ENCODE data around the gene CROCC2. TPM values are rescaled to one million over a fixed set of nuclear protein-coding genes. Genes with fewer than 3 reads are reported as not detected.

The CROCC2 gene
- polyA plus RNA-seq, 4 donors: 0.13 to 0.18 TPM; not detected in 2

DNA sequence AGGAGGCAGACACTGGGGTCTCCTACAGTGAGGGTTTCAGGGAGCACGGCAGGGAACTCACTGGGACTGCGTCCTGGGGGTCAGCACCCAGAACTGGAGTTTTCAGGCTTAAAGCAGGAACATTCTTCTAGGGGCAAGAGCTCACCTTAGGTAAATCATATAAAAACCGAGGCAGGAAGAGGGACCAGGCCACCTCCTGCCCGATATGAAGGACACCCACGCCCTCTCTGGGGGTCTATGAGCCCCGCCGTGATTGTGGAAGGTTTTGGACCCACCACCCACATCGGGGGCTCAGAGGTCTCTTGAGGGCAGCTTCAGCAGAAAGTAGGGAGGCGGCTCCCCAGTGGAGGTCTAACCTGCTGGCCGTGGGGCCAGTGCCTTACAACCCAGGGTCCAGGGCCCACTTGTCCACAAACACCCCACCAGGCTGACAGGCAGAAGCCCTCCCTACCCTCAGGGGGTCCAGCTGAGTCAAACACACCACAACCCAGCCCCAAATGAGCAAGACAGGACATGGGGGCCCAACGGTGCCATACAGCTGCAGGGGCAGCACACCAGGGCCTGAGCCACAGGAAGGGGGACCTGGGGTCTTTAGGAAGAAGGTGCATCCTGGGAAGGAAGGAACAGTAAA, 25.3 kb downstream of the CROCC2 start:
- WGBS, 3 donors: 79 to 81% (median 80%) methylated on average over 11 of the region's 11 CpGs
- DNase-seq: no peak

DNA sequence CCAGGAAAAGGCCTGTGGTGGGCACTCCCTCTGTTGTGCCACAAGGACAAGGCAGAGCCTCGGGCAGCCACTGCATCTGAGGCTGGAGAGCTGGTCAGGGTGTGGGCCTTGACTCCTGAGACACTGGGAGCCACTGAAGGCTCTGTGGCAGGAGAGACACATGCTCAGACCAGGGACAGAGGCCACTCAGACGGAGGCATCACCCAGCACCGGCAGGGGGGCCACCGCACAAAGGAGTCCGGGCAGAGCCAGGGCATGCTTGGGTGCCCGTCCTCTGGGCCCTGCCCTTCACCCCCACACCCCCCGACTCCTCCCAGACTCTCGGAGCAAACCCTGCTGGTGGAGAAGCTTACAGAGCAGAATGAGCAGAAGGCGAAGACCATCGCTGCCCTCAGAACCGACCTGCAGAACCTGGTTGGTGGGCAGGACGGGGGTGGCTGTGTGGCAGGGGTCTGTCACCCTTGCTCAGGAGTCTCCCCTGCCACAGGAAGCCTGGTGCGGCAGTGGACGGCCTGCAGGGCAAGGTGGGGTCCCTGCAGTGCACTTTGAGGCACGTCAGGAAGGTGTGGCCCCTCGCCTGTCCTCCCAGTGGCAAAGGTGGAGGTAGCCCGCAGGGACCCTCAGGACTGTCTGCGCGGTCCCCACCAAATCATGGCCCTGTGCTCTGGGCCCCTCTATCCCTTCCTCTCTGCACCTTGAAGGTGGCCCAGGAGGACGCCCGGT, 26.0 kb downstream of the CROCC2 start:
- WGBS, 3 donors: 79 to 87% (median 84%) methylated on average over 20 to 21 of the region's 21 CpGs
- Histone ChIP-seq H3K36me3 (ENCODE audit: control insufficient read depth in 3 of 3, insufficient read depth in 2 of 3, low read depth in 1 of 3, low read length in 3 of 3) (no peaks in the 10 kb centered on the region), H3K9me3 (ENCODE audit: control insufficient read depth in 2 of 2, insufficient read depth in 1 of 2, low read depth in 1 of 2, low read length in 1 of 2) (peaks cover 0 to 7% of the 10 kb centered on the region in 2 donors), H3K27ac (ENCODE audit: low read depth in 1 of 3, low read length in 2 of 3) (no peak overlapping the region), H3K4me3 (ENCODE audit: low read depth in 1 of 3, low read length in 3 of 3) (no peak overlapping the region), H3K27me3 (ENCODE audit: control insufficient read depth in 3 of 3, insufficient read depth in 3 of 3, low read length in 3 of 3) (no peaks in the 10 kb centered on the region), H3K4me1 (ENCODE audit: control insufficient read depth in 3 of 3, insufficient read depth in 2 of 3, low read depth in 1 of 3, low read length in 2 of 3) (no peaks in the 10 kb centered on the region)
- FAIRE-seq (no peak), DNase-seq (no peak)

More for the DNA sequence above, 25.3 kb downstream of the CROCC2 start:
- H3K36me3 ChIP-seq (ENCODE audit: control insufficient read depth in 3 of 3, insufficient read depth in 2 of 3, low read depth in 1 of 3, low read length in 3 of 3): no peaks in the 10 kb centered on the region
- H3K27me3 ChIP-seq (ENCODE audit: control insufficient read depth in 3 of 3, insufficient read depth in 3 of 3, low read length in 3 of 3): no peaks in the 10 kb centered on the region
- H3K9me3 ChIP-seq (ENCODE audit: control insufficient read depth in 2 of 2, insufficient read depth in 1 of 2, low read depth in 1 of 2, low read length in 1 of 2): peaks cover 0 to under 1% of the 10 kb centered on the region in 2 donors
- H3K27ac ChIP-seq (ENCODE audit: low read depth in 1 of 3, low read length in 2 of 3): no peak overlapping the region
- H3K4me3 ChIP-seq (ENCODE audit: low read depth in 1 of 3, low read length in 3 of 3): no peak overlapping the region
- no peaks in the 10 kb centered on the region for H3K4me1 ChIP-seq (ENCODE audit: control insufficient read depth in 3 of 3, insufficient read depth in 2 of 3, low read depth in 1 of 3, low read length in 2 of 3)
- FAIRE-seq: no peak

DNA sequence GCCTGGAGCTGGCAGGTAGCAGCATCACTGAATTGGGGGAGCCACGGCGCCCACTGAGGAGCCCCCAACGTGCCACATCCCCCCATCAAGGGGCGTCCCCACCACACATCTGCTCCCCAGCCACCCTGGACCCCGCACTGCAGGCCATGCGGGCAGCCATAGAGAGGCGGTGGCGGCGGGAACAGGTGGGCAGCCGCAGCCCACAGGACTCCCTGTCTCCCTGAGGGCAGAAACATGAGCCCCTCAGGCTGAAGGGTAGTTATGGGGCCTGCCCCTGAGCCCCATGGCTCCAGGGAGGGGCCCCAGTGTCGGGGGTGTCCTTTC, 26.6 kb downstream of the CROCC2 start:
- no peak for DNase-seq
- H3K4me1 ChIP-seq (ENCODE audit: control insufficient read depth in 3 of 3, insufficient read depth in 2 of 3, low read depth in 1 of 3, low read length in 2 of 3): no peaks in the 10 kb centered on the region
- peaks cover 0 to 10% of the 10 kb centered on the region in 2 donors for H3K9me3 ChIP-seq (ENCODE audit: control insufficient read depth in 2 of 2, insufficient read depth in 1 of 2, low read depth in 1 of 2, low read length in 1 of 2)
- no peak overlapping the region for H3K4me3 ChIP-seq (ENCODE audit: low read depth in 1 of 3, low read length in 3 of 3)
- 75 to 86% (median 80%) methylated on average over 11 of the region's 11 CpGs for WGBS, 3 donors
- H3K27me3 ChIP-seq (ENCODE audit: control insufficient read depth in 3 of 3, insufficient read depth in 3 of 3, low read length in 3 of 3): no peaks in the 10 kb centered on the region
- H3K27ac ChIP-seq (ENCODE audit: low read depth in 1 of 3, low read length in 2 of 3): no peak overlapping the region
- H3K36me3 ChIP-seq (ENCODE audit: control insufficient read depth in 3 of 3, insufficient read depth in 2 of 3, low read depth in 1 of 3, low read length in 3 of 3): no peaks in the 10 kb centered on the region
- FAIRE-seq: no peak

DNA sequence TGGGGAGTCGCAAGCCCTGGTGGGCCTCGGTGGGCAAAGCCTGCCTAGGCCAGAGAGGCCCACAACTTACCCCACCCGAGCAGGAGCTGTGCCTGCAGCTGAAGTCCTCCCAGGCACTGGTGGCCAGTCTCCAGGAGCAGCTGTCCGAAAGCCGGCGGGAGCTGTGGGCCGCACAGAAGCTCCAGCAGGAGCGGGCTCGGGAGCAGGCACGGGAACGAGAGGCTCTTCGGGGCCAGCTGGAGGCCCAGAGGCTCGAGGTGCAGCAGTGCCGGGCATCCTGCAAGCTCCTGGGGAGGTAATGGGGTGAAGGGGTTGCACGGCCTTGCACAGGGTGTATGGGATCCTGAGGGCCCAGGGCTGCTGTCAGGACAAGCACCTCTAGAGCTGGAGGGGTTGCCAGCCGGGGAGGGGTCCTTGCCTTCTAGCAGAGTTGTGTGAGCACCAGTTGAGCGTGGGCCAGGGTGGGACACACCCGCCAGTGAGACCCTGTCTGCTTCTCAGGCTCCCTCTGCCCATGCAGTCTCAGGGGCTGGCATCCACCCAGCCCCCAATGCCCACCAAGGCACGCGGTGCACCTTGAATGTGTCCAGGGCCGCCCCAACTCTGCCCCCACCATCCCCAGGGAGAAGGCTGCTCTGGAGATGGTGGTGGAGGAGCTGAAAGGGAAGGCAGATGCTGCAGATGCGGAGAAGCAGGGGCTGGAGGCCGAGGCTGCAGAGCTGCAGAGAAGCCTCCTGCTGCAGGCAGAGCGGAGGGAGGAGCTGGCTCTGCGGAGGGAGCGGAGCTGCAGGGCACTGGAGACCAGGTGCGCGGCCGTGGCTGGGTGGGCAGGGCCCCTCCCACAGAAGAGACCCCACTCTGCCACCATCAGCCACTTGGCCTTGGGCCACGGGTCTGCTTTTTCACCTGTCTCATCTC, 27.2 kb downstream of the CROCC2 start:
- WGBS, 3 donors: 77 to 84% (median 80%) methylated on average over 29 to 30 of the region's 30 CpGs
- FAIRE-seq (no peak), DNase-seq (no peak)
- H3K4me1 ChIP-seq (ENCODE audit: control insufficient read depth in 3 of 3, insufficient read depth in 2 of 3, low read depth in 1 of 3, low read length in 2 of 3): no peaks in the 10 kb centered on the region
- H3K4me3 ChIP-seq (ENCODE audit: low read depth in 1 of 3, low read length in 3 of 3): no peak overlapping the region
- no peaks in the 10 kb centered on the region for H3K27me3 ChIP-seq (ENCODE audit: control insufficient read depth in 3 of 3, insufficient read depth in 3 of 3, low read length in 3 of 3)
- no peaks in the 10 kb centered on the region for H3K36me3 ChIP-seq (ENCODE audit: control insufficient read depth in 3 of 3, insufficient read depth in 2 of 3, low read depth in 1 of 3, low read length in 3 of 3)
- peaks cover 0 to 14% of the 10 kb centered on the region in 2 donors for H3K9me3 ChIP-seq (ENCODE audit: control insufficient read depth in 2 of 2, insufficient read depth in 1 of 2, low read depth in 1 of 2, low read length in 1 of 2)
- no peak overlapping the region for H3K27ac ChIP-seq (ENCODE audit: low read depth in 1 of 3, low read length in 2 of 3)

DNA sequence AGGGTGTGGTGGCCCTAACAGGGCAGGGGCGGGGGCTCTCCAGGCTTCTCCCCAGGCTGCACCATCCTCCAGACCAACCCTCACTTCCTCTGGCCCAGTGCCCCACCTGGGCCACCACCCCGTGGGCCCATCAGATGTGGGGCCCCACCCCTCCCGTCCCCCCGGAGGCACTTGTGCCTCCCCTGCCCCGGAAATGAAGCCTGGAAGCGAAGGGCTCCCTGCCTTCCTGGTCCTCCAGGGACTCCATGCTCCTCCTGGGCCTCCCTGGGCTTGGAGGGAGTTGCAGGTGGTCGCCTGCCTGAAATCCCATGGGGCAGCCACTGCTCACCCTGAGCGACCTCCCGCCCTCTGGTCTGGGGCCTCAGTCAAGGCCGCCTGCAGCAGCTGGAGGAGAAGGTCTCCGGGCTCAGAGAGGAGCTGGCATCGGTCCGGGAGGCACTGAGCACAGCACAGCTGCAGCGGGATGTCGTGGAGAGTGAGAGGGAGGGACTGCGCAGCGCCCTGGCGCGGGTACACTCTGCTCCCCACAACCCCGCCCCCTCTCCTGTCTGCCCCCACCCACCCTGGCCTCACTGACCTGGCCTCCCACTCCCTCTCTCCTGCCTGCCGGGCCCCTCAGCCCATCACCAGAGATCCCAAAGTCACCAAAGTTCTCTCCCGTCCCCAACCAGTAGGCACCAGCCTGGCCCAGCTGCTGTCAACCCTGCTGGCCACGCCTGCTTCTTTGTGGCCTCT, 28.0 kb downstream of the CROCC2 start:
- 55 to 68% (median 64%) methylated on average over 18 to 23 of the region's 23 CpGs for WGBS, 3 donors
- Histone ChIP-seq H3K27ac (ENCODE audit: low read depth in 1 of 3, low read length in 2 of 3) (no peak overlapping the region), H3K27me3 (ENCODE audit: control insufficient read depth in 3 of 3, insufficient read depth in 3 of 3, low read length in 3 of 3) (no peaks in the 10 kb centered on the region), H3K4me1 (ENCODE audit: control insufficient read depth in 3 of 3, insufficient read depth in 2 of 3, low read depth in 1 of 3, low read length in 2 of 3) (no peaks in the 10 kb centered on the region), H3K36me3 (ENCODE audit: control insufficient read depth in 3 of 3, insufficient read depth in 2 of 3, low read depth in 1 of 3, low read length in 3 of 3) (no peaks in the 10 kb centered on the region), H3K9me3 (ENCODE audit: control insufficient read depth in 2 of 2, insufficient read depth in 1 of 2, low read depth in 1 of 2, low read length in 1 of 2) (peaks cover 0 to 14% of the 10 kb centered on the region in 2 donors), H3K4me3 (ENCODE audit: low read depth in 1 of 3, low read length in 3 of 3) (no peak overlapping the region)
- no peak for FAIRE-seq
- DNase-seq: no peak

DNA sequence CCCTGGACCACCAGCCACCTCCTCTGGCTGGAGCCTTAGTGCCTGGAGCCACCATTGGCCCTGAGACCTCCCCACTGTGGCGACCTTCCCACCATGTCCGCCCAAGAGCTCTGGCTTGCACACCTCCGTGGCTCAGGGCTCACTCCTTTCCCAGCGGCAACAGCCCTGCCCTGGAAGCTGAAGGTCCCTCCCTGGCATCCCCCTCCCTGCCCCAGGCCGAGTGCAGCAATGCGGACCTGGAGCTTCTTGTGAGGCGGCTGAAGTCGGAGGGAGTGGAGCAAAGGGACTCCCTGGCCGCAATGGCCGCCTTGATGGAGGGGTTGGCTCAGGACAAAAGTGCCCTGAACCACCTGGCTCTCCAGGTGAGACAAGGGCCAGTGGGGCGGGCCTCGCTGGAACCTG, 28.6 kb downstream of the CROCC2 start:
- DNase-seq: no peak
- H3K27ac ChIP-seq (ENCODE audit: low read depth in 1 of 3, low read length in 2 of 3): no peak overlapping the region
- no peaks in the 10 kb centered on the region for H3K36me3 ChIP-seq (ENCODE audit: control insufficient read depth in 3 of 3, insufficient read depth in 2 of 3, low read depth in 1 of 3, low read length in 3 of 3)
- no peaks in the 10 kb centered on the region for H3K4me1 ChIP-seq (ENCODE audit: control insufficient read depth in 3 of 3, insufficient read depth in 2 of 3, low read depth in 1 of 3, low read length in 2 of 3)
- WGBS, 3 donors: 75 to 92% (median 83%) methylated on average over 12 of the region's 12 CpGs
- no peak overlapping the region for H3K4me3 ChIP-seq (ENCODE audit: low read depth in 1 of 3, low read length in 3 of 3)
- H3K9me3 ChIP-seq (ENCODE audit: control insufficient read depth in 2 of 2, insufficient read depth in 1 of 2, low read depth in 1 of 2, low read length in 1 of 2): peaks cover 0 to 14% of the 10 kb centered on the region in 2 donors
- no peaks in the 10 kb centered on the region for H3K27me3 ChIP-seq (ENCODE audit: control insufficient read depth in 3 of 3, insufficient read depth in 3 of 3, low read length in 3 of 3)
- FAIRE-seq: no peak

DNA sequence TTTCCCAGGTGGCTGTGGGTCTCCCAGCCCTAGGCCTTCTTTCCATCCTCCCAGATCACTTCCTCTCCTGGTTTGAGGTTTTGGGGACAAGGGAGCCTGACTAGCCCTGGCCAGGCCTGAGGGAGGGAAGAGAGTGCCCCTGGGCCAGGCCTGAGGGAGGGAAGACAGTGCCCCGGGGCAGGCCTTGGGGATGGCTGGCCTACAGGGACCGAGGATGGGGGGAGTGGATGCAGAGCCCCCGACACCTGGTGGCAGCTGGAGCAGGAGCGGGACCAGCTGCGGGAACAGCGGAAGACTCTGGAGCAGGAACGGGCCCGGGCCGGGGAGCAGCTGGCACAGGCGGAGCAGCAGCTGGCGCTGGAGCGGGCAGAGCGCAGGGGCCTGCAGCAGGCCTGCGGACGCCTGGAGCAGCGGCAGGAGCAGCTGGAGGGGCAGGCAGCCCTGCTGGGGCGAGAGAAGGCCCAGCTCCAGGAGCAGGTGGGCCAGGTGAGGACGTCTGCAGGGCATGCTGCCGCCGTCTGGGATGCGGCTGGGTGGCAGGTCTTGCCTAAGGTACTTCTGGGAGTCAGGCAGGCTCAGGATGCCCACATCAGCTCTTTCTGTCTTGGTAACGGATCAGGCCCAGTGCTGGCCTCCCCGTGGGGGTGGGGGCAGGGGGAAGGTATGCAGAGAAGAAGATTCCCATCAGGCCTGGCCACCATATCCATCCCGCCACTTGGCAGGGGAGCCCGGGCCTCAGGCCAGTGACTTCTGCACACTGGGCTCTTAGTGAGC, 29.2 kb downstream of the CROCC2 start:
- Histone ChIP-seq H3K36me3 (ENCODE audit: control insufficient read depth in 3 of 3, insufficient read depth in 2 of 3, low read depth in 1 of 3, low read length in 3 of 3) (no peaks in the 10 kb centered on the region), H3K27ac (ENCODE audit: low read depth in 1 of 3, low read length in 2 of 3) (no peak overlapping the region), H3K4me3 (ENCODE audit: low read depth in 1 of 3, low read length in 3 of 3) (no peak overlapping the region), H3K27me3 (ENCODE audit: control insufficient read depth in 3 of 3, insufficient read depth in 3 of 3, low read length in 3 of 3) (no peaks in the 10 kb centered on the region), H3K9me3 (ENCODE audit: control insufficient read depth in 2 of 2, insufficient read depth in 1 of 2, low read depth in 1 of 2, low read length in 1 of 2) (peaks cover 0 to 14% of the 10 kb centered on the region in 2 donors), H3K4me1 (ENCODE audit: control insufficient read depth in 3 of 3, insufficient read depth in 2 of 3, low read depth in 1 of 3, low read length in 2 of 3) (no peaks in the 10 kb centered on the region)
- DNase-seq (no peak), FAIRE-seq (no peak)
- 74 to 82% (median 78%) methylated on average over 24 to 25 of the region's 25 CpGs for WGBS, 3 donors

Data from small intestine (tissue), 7 donors.